HEK293T (cell line): ENCODE data around the gene MYLK.

ENCODE experiments used
- CTCF ChIA-PET: fragments of 350-600 bp; formaldehyde crosslinking; extraction: SDS; loops from one replicate; lab custom pipeline; 2021; ENCODE audit warnings: antibody characterized with exemption, inconsistent platforms; lab: Yijun Ruan, JAX
- POLR2A ChIA-PET: fragments of 350-600 bp; formaldehyde crosslinking; extraction: SDS; loops from one replicate; lab custom pipeline; 2020; ENCODE audit warnings: antibody characterized with exemption, inconsistent platforms; lab: Yijun Ruan, JAX
- DNase-seq: peaks from one replicate; pipeline ENCODE4 v3.0.0; 2012; ENCODE audit warnings: mixed read lengths; ENCODE audit errors: extremely low spot score
- ARNT ChIP-seq: fragments of 450-650 bp; IDR thresholded peaks from 2 replicates; pipeline ENCODE4 v1.6.1; 2017; ENCODE audit warnings: mild to moderate bottlenecking
- BHLHE40 ChIP-seq: fragments of 450-650 bp; IDR thresholded peaks from 2 replicates; pipeline ENCODE4 v1.6.1; 2016; ENCODE audit warnings: mild to moderate bottlenecking, moderate library complexity, borderline replicate concordance
- CTBP1 ChIP-seq: fragments of 450-650 bp; IDR thresholded peaks from 2 replicates; pipeline ENCODE4 v1.6.1; 2016; ENCODE audit warnings: borderline replicate concordance
- ELF4 ChIP-seq: fragments of 450-650 bp; IDR thresholded peaks from 2 replicates; pipeline ENCODE4 v1.6.1; 2017; ENCODE audit warnings: antibody characterized with exemption
- FOXA1 ChIP-seq: fragments of 450-650 bp; IDR thresholded peaks from 2 replicates; pipeline ENCODE4 v1.6.1; 2016; ENCODE audit warnings: mild to moderate bottlenecking
- FOXK2 ChIP-seq: fragments of 450-650 bp; IDR thresholded peaks from 2 replicates; pipeline ENCODE4 v1.6.1; 2016; ENCODE audit warnings: mild to moderate bottlenecking
- FOXM1 ChIP-seq: fragments of 450-650 bp; IDR thresholded peaks from 2 replicates; pipeline ENCODE4 v1.6.1; 2017; ENCODE audit warnings: mild to moderate bottlenecking, borderline replicate concordance
- HDGF ChIP-seq: fragments of 450-650 bp; IDR thresholded peaks from 2 replicates; pipeline ENCODE4 v1.6.1; 2017; ENCODE audit warnings: antibody characterized with exemption, borderline replicate concordance
- L3MBTL2 ChIP-seq: fragments of 450-650 bp; conservative IDR thresholded peaks from 2 replicates; pipeline ENCODE4 v1.6.1; 2016; ENCODE audit warnings: mild to moderate bottlenecking
- LEF1 ChIP-seq: fragments of 450-650 bp; IDR thresholded peaks from 2 replicates; pipeline ENCODE4 v1.6.1; 2017; ENCODE audit warnings: mild to moderate bottlenecking, borderline replicate concordance
- NFRKB ChIP-seq: fragments of 450-650 bp; IDR thresholded peaks from 2 replicates; pipeline ENCODE4 v1.6.1; 2016; ENCODE audit warnings: mild to moderate bottlenecking, moderate library complexity
- PKNOX1 ChIP-seq: fragments of 450-650 bp; IDR thresholded peaks from 2 replicates; pipeline ENCODE4 v1.6.1; 2016
- SP1 ChIP-seq: fragments of 450-650 bp; IDR thresholded peaks from 2 replicates; pipeline ENCODE4 v1.6.1; 2017
- SUZ12 ChIP-seq: fragments of 450-650 bp; IDR thresholded peaks from 2 replicates; pipeline ENCODE4 v1.6.1; 2016; ENCODE audit warnings: mild to moderate bottlenecking
- TARDBP ChIP-seq: fragments of 450-650 bp; IDR thresholded peaks from 2 replicates; pipeline ENCODE4 v1.6.1; 2016
- ZNF384 ChIP-seq: fragments of 450-650 bp; IDR thresholded peaks from 2 replicates; pipeline ENCODE4 v1.6.1; 2016

MYLK gene

GRCh38 chr3:123755501-123755900 is 128.6 kb downstream of the MYLK start:
- DNase-seq: no peak
- ChIA-PET CTCF (no interaction called here), POLR2A (no interaction called here)
- TF ChIP-seq PKNOX1 (no peak), SP1 (no peak), NFRKB (no peak), HDGF (no peak), LEF1 (no peak), FOXA1 (no peak), ARNT (no peak), L3MBTL2 (no peak), FOXK2 (no peak), CTBP1 (no peak), ZNF384 (no peak), BHLHE40 (no peak), SUZ12 (no peak)

- TF ChIP-seq NFRKB (no peak), FOXA1 (no peak), ZNF384 (no peak), ARNT (no peak)
- no peak for DNase-seq
- ChIA-PET POLR2A (no interaction called here), CTCF (no interaction called here)
These were observed 129.0 kb downstream of the MYLK start for GRCh38 chr3:123755085-123755484.

- ChIA-PET POLR2A (no interaction called here), CTCF (no interaction called here)
- DNase-seq: no peak
- TF ChIP-seq ARNT (no peak), SUZ12 (no peak)
These were observed 130.8 kb downstream of the MYLK start for GRCh38 chr3:123753286-123753685.

- no peak for TF ChIP-seq CTBP1
- TF ChIP-seq FOXM1: no peak
- TF ChIP-seq ARNT: no peak
- no peak for TF ChIP-seq SP1
- TF ChIP-seq TARDBP: no peak
- TF ChIP-seq SUZ12: no peak
- no peak for TF ChIP-seq HDGF
- TF ChIP-seq ELF4: no peak
- TF ChIP-seq L3MBTL2: no peak
- no peak for TF ChIP-seq PKNOX1
- no peak for TF ChIP-seq ZNF384
- POLR2A ChIA-PET: no interaction called here
These were observed 131.9 kb downstream of the MYLK start for GRCh38 chr3:123752228-123752627.

GRCh38 chr3:123751433-123751832 is 132.7 kb downstream of the MYLK start:
- TF ChIP-seq L3MBTL2 (no peak), LEF1 (no peak), FOXM1 (no peak), SP1 (no peak), SUZ12 (no peak), CTBP1 (no peak), ZNF384 (no peak), PKNOX1 (no peak), BHLHE40 (no peak), FOXA1 (no peak), TARDBP (no peak), ELF4 (no peak), NFRKB (no peak), FOXK2 (no peak), HDGF (no peak), ARNT (no peak)
- ChIA-PET CTCF (no interaction called here), POLR2A (no interaction called here)
- DNase-seq: no peak

More at GRCh38 chr3:123752228-123752627, 131.9 kb downstream of the MYLK start:
- CTCF ChIA-PET: no interaction called here
- no peak for DNase-seq

GRCh38 chr3:123750659-123751420 is 133.3 kb downstream of the MYLK start:
- TF ChIP-seq LEF1: no peak
- no peak for TF ChIP-seq PKNOX1
- TF ChIP-seq ZNF384: no peak
- TF ChIP-seq CTBP1: no peak
- no peak for TF ChIP-seq ELF4
- no peak for TF ChIP-seq HDGF
- TF ChIP-seq FOXK2: no peak
- no peak for TF ChIP-seq FOXM1
- no peak for TF ChIP-seq BHLHE40
- no peak for TF ChIP-seq ARNT
- no peak for TF ChIP-seq L3MBTL2
- no peak for TF ChIP-seq FOXA1
- no peak for TF ChIP-seq SP1
- no peak for TF ChIP-seq NFRKB
- TF ChIP-seq SUZ12: no peak
- TF ChIP-seq TARDBP: no peak
- POLR2A ChIA-PET: no interaction called here
- no peak for DNase-seq
- CTCF ChIA-PET: interaction anchor here (0.6 kb wide), 1 partner anchor 9 kb away, joined by 3 read pairs; no protein-coding TSS in a partner anchor
